Measurements from ENCODE around the gene GAS7. TPM values are rescaled to one million over a fixed set of nuclear protein-coding genes. Genes with fewer than 3 reads are reported as not detected.

GAS7 gene
- total and polyA plus RNA-seq, 10 of the 15 experiments (the other 5 are each of a cell fraction or from before 2014, with no cell fraction given) = 2.3 to 53.4 (median 24.0) TPM

DNA sequence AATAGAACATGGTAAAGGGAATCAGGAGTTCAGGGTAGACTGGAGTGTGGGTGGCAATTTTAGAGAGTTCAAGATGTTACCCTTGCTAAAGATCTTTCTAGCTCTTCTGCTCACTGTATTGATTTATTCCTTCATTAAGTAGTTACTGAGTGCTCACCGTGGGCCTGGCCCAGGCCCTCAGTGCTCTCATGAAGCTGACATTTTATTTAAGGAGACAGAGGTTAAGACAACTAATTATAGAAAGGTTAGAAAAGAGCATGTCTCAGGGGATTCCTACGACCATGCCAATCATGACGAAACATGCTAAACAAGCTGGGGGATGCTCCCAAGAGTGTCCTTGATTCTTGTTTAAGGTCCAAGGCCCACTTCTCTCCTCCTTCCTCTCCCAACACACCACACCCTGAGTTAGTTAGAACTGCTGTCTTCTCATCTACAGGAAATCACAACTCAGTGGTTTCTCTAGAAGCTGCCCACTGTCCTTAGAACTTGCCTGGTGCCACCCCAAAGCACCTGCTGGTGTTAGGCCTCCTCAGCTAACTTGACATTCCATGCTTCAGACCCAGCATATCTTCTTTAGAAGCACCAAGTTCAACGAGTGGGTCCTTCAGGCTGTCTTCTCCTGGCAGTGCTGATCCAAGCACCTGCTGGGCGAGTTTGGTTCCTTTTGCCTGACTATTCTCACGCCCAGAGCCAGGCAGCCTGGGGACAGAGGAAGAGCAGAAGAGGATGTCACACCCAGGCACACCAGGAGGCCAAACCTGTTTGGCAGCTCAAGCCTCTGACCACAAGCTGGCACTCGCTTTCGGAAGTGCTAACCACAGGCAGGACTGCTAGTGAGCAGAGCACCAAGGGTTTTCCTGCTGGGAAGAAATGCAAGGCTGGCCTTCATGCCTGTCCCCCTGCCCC is 79.0 kb downstream of the GAS7 start:
- ChIA-PET CTCF (interaction anchor here (0.9 kb wide), 1 partner anchor 108 kb away, joined by 3 read pairs; no protein-coding TSS in a partner anchor), SMC1A (ENCODE audit: uncharacterized antibody, unreplicated experiment) (interaction anchor here (1.1 kb wide), 2 partner anchors 40 to 151 kb away, joined by 3 read pairs; no protein-coding TSS in a partner anchor), RAD21 (ENCODE audit: unreplicated experiment) (interaction anchor here (0.7 kb wide), 1 partner anchor 108 kb away, joined by 3 read pairs; no protein-coding TSS in a partner anchor), POLR2A (no interaction called here)
- in situ Hi-C loops (cut with MboI) (no loop called here), intact Hi-C loops (cut with micrococcal nuclease; ENCODE audit: unreplicated experiment) (no loop called here)
- H3K9me3 ChIP-seq (replicated peaks; ENCODE audit: control insufficient read depth, insufficient read depth, low read length) = no peaks in the 10 kb centered on the region; the same call in 2 of the 3 replicates
- no peak overlapping the region for H3K9ac ChIP-seq (ENCODE audit: control insufficient read depth, insufficient read depth, low read length)
- no peak overlapping the region for H3K27ac ChIP-seq (ENCODE audit: control insufficient read depth, insufficient read depth)
- no peak overlapping the region for H3K4me2 ChIP-seq (ENCODE audit: control insufficient read depth, insufficient read depth)
- no peaks in the 10 kb centered on the region for H3K79me2 ChIP-seq (ENCODE audit: control insufficient read depth, insufficient read depth, low read length)
- FAIRE-seq (peak; percentile 18), DNase-seq (ENCODE audit: low read depth, low spot score) (peak; percentile 37), ATAC-seq (peak; percentile 24)
- no TSS peak for BruUV-seq (replicated peaks)
- H3K4me1 ChIP-seq (ENCODE audit: control insufficient read depth, insufficient read depth, low read length) = peaks cover 46% of the 10 kb centered on the region
- no peaks in the 10 kb centered on the region for H4K20me1 ChIP-seq (ENCODE audit: control insufficient read depth, insufficient read depth)
- H3K4me3 ChIP-seq = no peak overlapping the region
- H3K27me3 ChIP-seq (replicated peaks in 1 of 2; ENCODE audit: control insufficient read depth in 2 of 2, insufficient read depth in 2 of 2, low read length in 1 of 2) = 0 out of 4 replicates have a peak, but pooled peaks cover 0 to 1% of the 10 kb centered on the region in 2 experiments
- H3K36me3 ChIP-seq (ENCODE audit: control insufficient read depth in 2 of 2, insufficient read depth in 2 of 2, low read length in 1 of 2) = no peaks in the 10 kb centered on the region
- 13% methylated on average over 8 of the region's 8 CpGs for WGBS (ENCODE audit: insufficient coverage, insufficient replicate concordance, low lambda C conversion rate, missing lambda C conversion rate)
- H2AFZ ChIP-seq (ENCODE audit: control insufficient read depth, low read depth, low read length) = peak overlapping the region; percentile 19; the same call in 1 of the 2 replicates
- TF ChIP-seq, protein P1, sequence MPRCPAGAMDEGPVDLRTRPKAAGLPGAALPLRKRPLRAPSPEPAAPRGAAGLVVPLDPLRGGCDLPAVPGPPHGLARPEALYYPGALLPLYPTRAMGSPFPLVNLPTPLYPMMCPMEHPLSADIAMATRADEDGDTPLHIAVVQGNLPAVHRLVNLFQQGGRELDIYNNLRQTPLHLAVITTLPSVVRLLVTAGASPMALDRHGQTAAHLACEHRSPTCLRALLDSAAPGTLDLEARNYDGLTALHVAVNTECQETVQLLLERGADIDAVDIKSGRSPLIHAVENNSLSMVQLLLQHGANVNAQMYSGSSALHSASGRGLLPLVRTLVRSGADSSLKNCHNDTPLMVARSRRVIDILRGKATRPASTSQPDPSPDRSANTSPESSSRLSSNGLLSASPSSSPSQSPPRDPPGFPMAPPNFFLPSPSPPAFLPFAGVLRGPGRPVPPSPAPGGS (IDR thresholded peaks at IDR 0.05; ENCODE audit: borderline replicate concordance, insufficient read depth, low read depth, low read length, poor library complexity, severe bottlenecking) = no peak
- TF ChIP-seq SREBF1 (IDR thresholded peaks at IDR 0.05; ENCODE audit: low read length) = no peak
- no peak for TF ChIP-seq HDAC2 (IDR thresholded peaks at IDR 0.05)
- no peak for TF ChIP-seq SMC3 (IDR thresholded peaks at IDR 0.05; ENCODE audit: borderline replicate concordance, low read length)
- no peak for TF ChIP-seq LARP7 (IDR thresholded peaks at IDR 0.05)
- TF ChIP-seq TBL1XR1 (IDR thresholded peaks at IDR 0.05; ENCODE audit: low read depth, low read length) = no peak
- TF ChIP-seq NR2F1 (conservative IDR thresholded peaks at IDR 0.05) = peak; percentile 24; the same call in 1 of the 2 replicates
- no peak for TF ChIP-seq BCL11A (IDR thresholded peaks at IDR 0.05; ENCODE audit: low read depth, low read length)
- no peak for TF ChIP-seq MEF2B (IDR thresholded peaks at IDR 0.05; ENCODE audit: partially characterized antibody, poor library complexity, severe bottlenecking)
- no peak for TF ChIP-seq ZBED1 (IDR thresholded peaks at IDR 0.05; ENCODE audit: borderline replicate concordance)
- no peak for TF ChIP-seq SMAD5 (IDR thresholded peaks at IDR 0.05; ENCODE audit: low read depth)
- TF ChIP-seq, protein P2, sequence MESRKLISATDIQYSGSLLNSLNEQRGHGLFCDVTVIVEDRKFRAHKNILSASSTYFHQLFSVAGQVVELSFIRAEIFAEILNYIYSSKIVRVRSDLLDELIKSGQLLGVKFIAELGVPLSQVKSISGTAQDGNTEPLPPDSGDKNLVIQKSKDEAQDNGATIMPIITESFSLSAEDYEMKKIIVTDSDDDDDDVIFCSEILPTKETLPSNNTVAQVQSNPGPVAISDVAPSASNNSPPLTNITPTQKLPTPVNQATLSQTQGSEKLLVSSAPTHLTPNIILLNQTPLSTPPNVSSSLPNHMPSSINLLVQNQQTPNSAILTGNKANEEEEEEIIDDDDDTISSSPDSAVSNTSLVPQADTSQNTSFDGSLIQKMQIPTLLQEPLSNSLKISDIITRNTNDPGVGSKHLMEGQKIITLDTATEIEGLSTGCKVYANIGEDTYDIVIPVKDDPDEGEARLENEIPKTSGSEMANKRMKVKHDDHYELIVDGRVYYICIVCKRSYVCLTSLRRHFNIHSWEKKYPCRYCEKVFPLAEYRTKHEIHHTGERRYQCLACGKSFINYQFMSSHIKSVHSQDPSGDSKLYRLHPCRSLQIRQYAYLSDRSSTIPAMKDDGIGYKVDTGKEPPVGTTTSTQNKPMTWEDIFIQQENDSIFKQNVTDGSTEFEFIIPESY (IDR thresholded peaks at IDR 0.05) = no peak
- no peak for TF ChIP-seq NRF1 (conservative IDR thresholded peaks at IDR 0.05; ENCODE audit: low read depth, low read length)
- TF ChIP-seq GATAD2B (conservative IDR thresholded peaks at IDR 0.05; ENCODE audit: low read depth) = no peak
- peak; percentile 25; the same call in 1 of the 2 replicates for TF ChIP-seq RUNX3 (IDR thresholded peaks at IDR 0.05; ENCODE audit: low read length)
- TF ChIP-seq, protein P3, sequence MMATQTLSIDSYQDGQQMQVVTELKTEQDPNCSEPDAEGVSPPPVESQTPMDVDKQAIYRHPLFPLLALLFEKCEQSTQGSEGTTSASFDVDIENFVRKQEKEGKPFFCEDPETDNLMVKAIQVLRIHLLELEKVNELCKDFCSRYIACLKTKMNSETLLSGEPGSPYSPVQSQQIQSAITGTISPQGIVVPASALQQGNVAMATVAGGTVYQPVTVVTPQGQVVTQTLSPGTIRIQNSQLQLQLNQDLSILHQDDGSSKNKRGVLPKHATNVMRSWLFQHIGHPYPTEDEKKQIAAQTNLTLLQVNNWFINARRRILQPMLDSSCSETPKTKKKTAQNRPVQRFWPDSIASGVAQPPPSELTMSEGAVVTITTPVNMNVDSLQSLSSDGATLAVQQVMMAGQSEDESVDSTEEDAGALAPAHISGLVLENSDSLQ (IDR thresholded peaks at IDR 0.05) = peak; percentile 31
- 0 out of 2 replicates have a peak, but pooled peaks have one; percentile 34 for TF ChIP-seq IKZF1 (conservative IDR thresholded peaks at IDR 0.05)
- TF ChIP-seq ZNF24 (IDR thresholded peaks at IDR 0.05) = no peak
- TF ChIP-seq YBX1 (IDR thresholded peaks at IDR 0.05) = no peak
- TF ChIP-seq CBFB (IDR thresholded peaks at IDR 0.05; ENCODE audit: low read depth) = no peak
- no peak for TF ChIP-seq CBX5 (IDR thresholded peaks at IDR 0.05; ENCODE audit: low read depth)
